ENCODE data around the gene TWF2. TPM values are rescaled to one million over a fixed set of nuclear protein-coding genes. Genes with fewer than 3 reads are reported as not detected.

Gene TWF2
- total and polyA plus RNA-seq, 2 of the 13 experiments (the other 11 are each of a cell fraction or from before 2014, with no cell fraction given), result 45.5 to 108 TPM

- TF ChIP-seq MTA3 (CRISPR knock-in tag; IDR thresholded peaks at IDR 0.05) (no peak), ZNF501 (CRISPR knock-in tag; IDR thresholded peaks at IDR 0.05) (0 out of 2 replicates have a peak, but pooled peaks have one; percentile 7), ZNF331 (CRISPR knock-in tag; IDR thresholded peaks at IDR 0.05) (no peak), KLF6 (CRISPR knock-in tag; IDR thresholded peaks at IDR 0.05) (peak; percentile 43; the same call in 1 of the 2 replicates), MAFG (CRISPR knock-in tag; IDR thresholded peaks at IDR 0.05) (no peak), LBX2 (CRISPR knock-in tag; IDR thresholded peaks at IDR 0.05; ENCODE audit: borderline replicate concordance) (no peak), ZNF20 (CRISPR knock-in tag; IDR thresholded peaks at IDR 0.05) (no peak), SALL1 (CRISPR knock-in tag; IDR thresholded peaks at IDR 0.05) (peak; percentile 51; the same call in 1 of the 2 replicates), ISL2 (CRISPR knock-in tag; IDR thresholded peaks at IDR 0.05) (no peak), KMT2A (CRISPR knock-in tag; IDR thresholded peaks at IDR 0.05) (peak; percentile 65; the same call in 1 of the 2 replicates), ZNF430 (CRISPR knock-in tag; IDR thresholded peaks at IDR 0.05) (peak; percentile 62; the same call in 1 of the 2 replicates), ZNF75D (CRISPR knock-in tag; IDR thresholded peaks at IDR 0.05; ENCODE audit: borderline replicate concordance) (no peak), ZNF33B (CRISPR knock-in tag; IDR thresholded peaks at IDR 0.05) (no peak), JUNB (CRISPR knock-in tag; IDR thresholded peaks at IDR 0.05; ENCODE audit: borderline replicate concordance) (no peak), ZNF800 (CRISPR knock-in tag; IDR thresholded peaks at IDR 0.05) (peak; percentile 56; the same call in 1 of the 2 replicates), ZNF740 (CRISPR knock-in tag; IDR thresholded peaks at IDR 0.05) (no peak), NRL (CRISPR knock-in tag; IDR thresholded peaks at IDR 0.05; ENCODE audit: borderline replicate concordance) (peak; percentile 76), STAT5B (CRISPR knock-in tag; IDR thresholded peaks at IDR 0.05) (0 out of 2 replicates have a peak, but pooled peaks have one; percentile 14), NFATC3 (CRISPR knock-in tag; IDR thresholded peaks at IDR 0.05) (no peak), RFX5 (IDR thresholded peaks at IDR 0.05; ENCODE audit: low read depth, low read length) (no peak; the same call in 1 of the 2 replicates), ZNF639 (CRISPR knock-in tag; conservative IDR thresholded peaks at IDR 0.05) (0 out of 2 replicates have a peak, but pooled peaks have one; percentile 45), TFDP1 (CRISPR knock-in tag; IDR thresholded peaks at IDR 0.05; ENCODE audit: borderline replicate concordance) (peak; percentile 32; the same call in 1 of the 2 replicates), RXRB (CRISPR knock-in tag; IDR thresholded peaks at IDR 0.05; ENCODE audit: borderline replicate concordance) (peak; percentile 43; the same call in 1 of the 2 replicates)
Observed at GRCh38 chr3:52278510-52279069, 39.6 kb upstream of the TWF2 start, which contains the start of gene WDR82 (continued).
